NCI-H748 (cell line): ENCODE results near the gene LAMA2.

Experiments used
- DNase-seq: peaks from one replicate; lab custom pipeline; 2025; ENCODE audit not compliant: unreplicated experiment; lab: John Stamatoyannopoulos, UW

The LAMA2 gene

DNA sequence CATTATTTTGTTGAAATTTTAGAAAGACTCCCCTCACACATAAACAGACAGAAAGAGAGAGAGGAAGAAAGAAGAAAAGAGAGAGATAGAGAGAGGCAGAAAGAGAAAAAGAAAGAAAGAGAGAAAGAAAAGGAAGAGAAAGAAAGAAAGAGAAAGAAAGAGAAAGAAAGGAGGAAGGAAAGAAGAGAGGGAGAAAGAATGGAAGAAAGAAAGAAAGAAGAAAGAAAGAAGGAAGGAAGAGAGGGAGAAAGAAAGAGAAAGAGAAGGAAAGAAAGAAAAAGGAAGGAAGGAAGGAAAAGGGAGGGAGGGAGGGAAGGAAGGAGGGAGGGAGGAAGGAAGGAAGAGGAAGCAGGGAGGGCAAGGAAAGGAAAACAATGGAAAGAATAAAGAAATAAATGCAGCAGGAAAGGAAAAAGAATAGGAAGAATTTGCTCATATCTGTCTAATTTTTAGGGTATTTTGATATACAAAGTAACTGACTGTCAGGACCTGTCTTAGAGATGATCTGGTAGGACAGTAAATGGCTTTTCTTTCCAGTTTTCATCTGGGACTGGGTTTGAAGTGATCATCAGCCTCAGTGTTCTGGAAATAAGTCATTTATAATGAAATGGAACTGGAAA is 325.6 kb downstream of the LAMA2 start:
- no peak for DNase-seq

DNA sequence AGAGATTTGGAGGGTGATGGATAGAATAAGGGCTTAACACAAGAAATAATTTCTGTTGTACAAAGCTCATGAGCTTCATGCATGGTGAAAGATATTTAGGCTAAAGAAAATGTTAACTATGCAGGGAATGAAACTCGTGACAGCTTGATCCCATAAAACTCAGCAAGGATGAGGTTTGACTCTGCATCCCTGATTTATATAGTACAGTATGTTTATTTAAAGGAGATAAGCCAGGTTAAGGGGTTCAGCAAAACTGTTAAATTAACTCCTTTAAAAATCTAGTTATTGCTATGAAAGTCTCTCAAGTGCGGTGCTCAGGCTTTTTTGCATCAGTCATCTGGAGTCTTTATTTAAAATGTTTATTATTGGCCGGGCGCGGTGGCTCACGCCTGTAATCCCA is 326.4 kb downstream of the LAMA2 start:
- DNase-seq: no peak

DNA sequence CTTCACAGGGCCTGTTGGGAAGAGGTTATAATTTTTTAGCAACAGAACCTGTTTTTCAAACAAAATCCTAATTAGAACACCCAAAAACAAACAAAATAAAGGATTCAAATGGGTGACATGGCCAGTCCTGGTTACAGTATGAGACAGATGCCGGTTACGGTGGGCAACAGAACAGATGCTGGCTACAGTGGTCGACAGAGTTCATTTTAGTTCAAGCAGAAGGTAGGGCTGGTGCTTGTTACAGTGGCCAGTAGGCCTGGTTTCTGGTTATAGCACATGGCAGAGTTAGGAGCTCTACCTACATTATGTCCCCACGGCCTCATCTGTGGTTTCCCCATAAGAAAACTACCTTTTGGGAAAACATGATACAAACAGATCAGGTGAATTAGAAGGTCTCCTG is 327.7 kb downstream of the LAMA2 start:
- no peak for DNase-seq

DNA sequence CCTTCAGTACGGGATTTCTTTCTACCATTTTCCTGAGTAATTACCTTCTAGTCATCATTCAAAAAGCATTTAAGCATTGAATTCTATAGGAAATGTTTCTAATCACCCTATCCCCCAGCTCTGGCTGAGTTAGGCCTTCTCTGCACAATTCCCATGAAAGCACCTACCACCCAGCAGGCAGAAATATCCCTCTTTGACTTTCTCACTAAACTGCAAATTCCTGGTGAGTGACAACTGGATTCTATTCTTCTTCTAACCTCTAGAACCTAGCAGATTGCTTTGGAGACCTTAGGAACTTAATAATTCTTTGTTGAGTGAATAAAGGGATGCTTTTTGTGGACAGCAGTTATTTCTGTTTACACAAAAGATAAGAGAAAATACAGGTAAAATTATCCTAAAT is 328.7 kb downstream of the LAMA2 start:
- DNase-seq: no peak

DNA sequence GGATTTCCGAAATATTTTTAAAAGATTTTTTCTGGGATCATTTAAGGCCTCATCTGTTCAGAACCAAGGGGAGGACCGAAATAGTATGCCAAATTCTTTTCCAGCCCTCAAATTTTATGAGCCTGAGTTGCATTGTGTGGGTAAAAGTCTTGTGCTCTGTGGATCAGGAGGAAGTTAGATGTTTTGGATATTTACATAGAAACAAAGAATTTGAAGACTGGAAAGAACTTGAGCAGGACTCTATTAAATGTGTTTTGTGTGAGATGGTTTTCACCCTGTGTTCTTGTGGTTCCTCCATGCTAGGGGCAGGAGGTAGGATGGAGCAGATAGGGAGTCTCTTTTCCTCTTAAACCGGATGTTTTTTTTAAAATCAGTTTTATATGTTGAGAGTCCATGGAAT is 329.1 kb downstream of the LAMA2 start:
- DNase-seq: no peak

DNA sequence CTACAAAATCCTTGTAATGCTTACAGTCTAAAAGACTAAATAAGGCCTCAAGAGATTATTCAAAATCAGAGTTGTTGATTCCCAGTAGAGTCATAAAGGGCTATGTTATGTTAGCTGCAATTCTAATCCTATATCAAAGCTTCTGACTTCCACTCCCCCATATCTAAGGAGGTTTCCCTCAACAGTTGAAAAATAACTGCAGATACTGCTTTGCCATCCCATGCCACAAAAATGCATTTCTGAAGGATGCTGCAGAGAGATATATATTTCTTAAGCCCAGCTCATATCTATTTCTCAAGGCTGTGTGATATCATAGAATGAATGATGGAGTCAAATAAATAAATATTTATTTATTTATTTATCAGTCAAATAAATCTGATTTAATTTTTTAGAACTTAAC is 332.3 kb downstream of the LAMA2 start:
- DNase-seq: no peak

DNA sequence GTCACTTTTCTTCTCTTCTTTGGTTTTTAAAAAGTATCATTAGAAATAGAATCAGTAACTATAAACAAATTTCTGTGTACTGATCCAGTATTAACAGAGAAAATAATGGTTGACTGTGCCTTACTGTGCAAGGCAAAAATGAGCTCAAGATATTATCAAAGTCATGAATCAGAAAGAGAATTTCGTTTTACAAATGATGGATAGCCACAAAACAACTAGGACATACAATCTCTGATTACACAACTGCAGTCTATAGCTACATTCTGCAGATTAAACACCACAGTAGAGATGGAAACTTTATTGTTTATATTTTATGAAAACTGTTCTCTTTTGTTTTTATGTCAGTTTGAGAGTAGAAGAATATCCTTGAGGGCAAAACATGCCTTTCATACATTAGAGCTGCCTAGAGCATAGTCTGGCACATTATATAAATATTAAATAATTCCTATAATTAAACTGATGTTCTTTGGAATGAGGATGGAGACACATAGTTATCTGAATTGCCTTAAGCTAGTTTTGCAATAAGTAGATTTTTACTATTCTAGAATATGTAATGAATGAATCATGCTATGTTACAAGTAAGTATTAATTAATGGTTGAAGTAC is 333.1 kb downstream of the LAMA2 start:
- no peak for DNase-seq

DNA sequence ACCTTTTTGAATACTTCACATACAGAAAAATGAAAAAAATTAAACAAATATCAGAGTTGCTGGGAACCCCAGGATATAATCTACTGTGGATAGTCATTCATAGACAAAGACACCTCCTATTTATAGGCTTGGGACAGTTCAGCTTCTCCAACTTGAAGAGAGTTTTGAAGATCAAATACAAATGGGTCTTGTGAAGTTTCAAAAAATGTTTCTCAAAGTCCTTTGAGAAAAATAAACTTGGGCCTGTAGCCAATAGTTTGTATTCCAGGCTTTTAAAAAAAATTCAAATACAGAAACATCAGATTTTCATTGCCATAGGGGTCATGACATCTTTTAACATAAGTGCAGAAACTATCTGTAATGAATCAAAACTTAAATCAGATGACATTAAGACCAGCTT is 334.8 kb downstream of the LAMA2 start:
- DNase-seq: no peak

DNA sequence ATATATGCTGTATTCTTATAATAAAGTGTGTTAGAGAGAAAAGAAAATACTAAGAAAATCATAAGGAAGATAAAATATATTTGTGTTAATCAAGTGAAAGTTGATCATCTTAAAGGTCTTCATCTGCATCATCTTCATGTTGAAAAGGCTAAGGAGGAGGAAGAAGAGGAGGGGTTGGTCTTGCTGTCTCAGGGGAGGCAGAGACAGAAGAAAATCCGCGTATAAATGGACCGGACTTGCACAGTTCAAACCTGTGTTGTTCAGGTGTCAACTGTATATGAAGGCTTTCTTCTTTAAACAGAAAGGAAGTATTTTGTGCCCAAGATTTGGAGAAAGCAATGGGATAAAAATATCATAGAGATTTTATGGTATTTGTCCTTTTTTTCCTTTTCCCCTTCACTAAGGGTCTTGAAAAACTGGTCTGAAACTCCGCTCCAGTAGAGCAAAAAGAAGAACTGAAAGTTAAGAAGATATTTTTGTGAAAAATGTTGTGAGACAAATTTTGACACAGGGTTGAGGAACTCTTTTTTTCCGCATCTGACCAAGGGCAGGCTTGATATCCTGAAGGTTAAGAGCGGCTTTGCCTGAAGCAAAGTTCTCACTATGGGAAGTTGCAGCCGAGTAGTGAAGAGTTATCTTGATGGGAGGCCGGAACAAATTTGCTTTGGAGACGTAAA is 350.7 kb downstream of the LAMA2 start:
- no peak for DNase-seq

DNA sequence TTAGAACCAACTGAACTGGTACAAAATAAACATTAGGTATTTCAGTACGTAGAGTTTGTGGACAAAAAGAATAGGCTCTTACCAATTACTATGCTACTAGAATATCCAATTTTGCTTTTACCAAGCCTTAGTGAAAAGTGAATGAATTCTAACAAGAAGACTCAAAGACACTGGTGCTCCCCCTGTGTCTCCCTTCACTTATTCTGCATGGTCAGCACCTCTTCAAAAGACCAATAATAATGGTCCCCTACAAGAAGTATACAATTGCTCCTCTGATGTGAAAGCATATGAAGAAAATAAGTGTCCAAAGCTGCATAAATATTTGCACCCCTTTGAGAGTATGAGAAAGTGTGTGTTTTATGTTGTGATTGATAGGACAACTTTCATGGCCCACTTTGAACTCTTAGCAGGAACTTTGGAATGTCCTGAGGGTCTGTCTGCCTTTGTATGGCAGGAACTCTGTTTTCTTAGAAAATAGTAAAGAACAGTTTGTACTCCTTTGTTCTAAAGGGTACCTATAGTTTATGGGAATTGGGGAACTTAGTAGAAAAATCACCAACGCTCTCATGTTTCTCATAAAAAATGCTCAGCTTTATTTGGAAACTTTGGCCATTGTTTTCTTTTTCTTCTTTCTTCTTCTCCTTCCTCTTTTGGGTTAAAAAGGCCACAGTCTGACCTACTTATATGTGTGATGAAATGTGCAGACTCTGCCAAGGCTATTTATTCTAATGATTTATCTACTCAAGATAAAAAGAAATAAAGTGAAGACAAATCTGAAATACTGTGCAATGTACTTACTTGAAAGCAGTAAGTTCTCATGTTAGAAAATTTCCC is 352.4 kb downstream of the LAMA2 start:
- DNase-seq: no peak

DNA sequence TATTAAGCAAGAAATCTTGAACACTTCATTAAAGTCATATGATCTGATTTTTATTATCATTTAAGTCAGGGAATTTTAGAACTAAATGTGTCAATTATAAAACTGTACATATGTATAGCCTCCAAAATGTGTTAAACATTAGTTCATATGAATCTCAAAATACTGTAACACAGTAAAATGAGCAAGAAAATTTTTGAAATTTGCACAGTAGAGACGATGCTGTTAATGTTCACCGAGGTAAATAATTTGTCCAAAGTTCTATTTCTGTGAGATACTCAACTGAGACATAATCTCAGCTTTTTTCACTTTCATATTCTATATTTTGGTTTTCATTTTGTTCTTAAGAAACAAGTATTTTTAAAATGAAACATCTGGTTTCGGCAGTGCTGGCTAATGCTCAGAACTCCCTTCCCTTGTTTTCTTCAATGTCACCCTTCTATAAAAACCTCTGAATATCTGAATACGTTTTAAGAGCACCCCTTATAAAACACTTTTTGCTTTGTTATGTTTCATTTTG is 353.1 kb downstream of the LAMA2 start:
- DNase-seq: no peak

DNA sequence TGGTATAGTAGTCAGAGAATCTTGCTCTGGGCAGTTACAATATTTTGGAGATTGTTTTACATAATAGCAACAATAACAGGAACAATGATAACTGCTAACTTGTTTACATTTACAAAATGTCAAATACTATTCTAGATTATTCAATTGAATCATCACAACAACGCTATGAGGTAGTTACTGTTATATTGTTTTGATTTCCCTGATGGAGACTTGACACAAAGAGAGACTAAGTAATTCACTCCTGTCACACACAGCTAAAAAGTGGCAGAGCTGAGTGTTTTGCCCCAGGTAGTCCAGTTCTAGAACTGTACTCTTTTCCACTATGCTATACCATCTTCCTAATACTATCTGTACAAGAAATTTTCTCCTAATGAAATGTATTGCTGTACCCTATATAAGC is 356.1 kb downstream of the LAMA2 start:
- DNase-seq: no peak

DNA sequence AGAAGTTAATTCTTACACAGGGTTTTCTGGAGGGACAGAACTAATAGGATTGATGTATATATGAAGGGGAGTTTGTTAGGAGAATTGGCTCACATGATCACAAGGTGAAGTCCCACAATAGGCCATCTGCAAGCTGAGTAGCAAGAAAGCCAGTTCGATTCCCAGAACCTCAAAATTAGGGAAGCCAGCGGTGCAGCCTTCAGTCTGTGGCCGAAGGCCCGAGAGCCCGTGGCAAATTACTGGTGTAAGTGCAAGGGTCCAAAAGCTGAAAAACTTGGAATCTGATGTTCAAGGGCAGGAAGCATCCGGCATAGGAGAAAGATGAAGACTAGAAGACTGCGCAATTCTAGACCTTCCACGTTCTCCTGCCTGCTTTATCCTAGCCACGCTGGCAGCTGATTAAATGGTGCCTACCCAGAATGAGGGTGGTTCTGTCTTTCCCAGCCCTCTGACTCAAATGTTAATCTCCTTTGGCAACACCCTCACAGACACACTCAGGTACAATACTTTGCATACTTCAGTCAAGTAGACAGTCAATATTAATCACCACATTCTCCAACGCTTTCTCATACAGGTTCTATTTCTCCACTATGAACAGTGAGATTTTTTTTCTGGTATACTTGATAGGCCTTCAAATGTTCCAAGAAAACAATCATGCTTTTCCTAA is 357.0 kb downstream of the LAMA2 start:
- no peak for DNase-seq

DNA sequence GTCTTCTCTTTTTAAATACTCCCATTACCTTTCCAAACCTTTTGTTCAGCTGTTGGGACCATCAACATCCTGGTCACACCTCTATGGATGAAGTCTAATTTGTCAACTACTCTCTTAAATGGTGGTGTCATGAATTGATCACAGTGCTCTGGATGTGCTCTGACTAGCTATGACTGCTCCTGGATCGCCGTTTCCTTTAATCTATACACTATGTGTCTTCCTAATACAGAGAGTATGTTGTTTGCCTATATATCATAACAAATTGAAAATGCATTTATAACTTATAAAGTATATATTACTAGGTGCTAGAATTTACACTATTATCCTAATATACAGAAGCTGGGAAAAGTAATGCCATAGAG is 357.5 kb downstream of the LAMA2 start:
- no peak for DNase-seq

DNA sequence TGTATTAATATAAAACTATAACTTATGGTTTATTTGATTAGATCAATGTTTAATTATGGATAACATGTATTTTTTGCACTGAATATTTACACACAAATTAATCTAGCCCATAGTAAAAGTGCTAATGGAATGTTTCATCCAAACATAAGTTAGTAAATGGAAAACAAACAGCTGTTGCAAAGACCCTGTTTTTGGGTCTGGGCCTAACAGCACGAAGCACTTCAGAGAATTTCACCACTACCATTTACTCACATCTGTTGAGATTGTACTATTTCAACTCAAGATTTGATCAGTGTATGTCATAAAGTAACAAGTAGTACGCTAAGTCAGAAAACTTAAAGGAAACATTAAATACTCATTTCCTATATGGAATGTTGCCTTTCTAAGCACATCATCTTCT is 359.6 kb downstream of the LAMA2 start:
- DNase-seq: no peak

DNA sequence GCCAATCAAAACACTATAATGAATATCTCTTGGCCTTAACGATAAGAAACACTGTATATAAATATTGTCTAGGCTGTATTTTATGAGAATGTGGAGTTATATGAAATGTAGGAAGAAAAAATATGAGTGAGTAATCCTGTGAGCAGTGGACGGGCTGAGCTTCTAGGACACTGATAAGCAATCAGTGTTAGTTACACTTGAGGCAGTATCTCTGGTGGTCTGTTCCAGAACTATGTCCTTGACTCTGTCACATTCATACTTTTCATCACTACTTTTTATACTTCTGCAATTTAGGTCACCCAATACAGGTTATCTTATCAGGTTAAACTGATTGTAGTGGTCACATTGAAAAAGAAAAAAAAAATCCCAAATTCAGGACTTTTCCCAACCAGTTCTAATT is 360.4 kb downstream of the LAMA2 start:
- DNase-seq: no peak

DNA sequence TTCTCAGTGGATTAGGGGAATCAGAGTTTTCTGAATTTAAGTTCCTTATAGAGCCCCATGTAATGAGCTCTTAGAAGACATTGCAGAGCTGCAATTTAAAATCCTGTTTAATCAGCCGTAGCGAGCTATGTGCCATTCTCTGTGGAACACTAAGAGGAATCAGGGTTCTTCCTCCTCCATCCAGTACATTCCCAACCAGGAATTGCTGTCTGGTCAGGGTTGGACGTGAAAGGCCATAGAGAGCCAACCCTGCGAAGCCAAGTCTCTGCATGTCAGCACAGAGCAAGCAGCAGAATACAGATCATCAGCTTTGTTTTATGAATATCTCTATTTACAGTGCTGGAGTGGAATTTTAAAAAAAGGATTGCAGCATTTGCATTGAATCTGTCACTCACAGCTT is 366.0 kb downstream of the LAMA2 start:
- DNase-seq: no peak

DNA sequence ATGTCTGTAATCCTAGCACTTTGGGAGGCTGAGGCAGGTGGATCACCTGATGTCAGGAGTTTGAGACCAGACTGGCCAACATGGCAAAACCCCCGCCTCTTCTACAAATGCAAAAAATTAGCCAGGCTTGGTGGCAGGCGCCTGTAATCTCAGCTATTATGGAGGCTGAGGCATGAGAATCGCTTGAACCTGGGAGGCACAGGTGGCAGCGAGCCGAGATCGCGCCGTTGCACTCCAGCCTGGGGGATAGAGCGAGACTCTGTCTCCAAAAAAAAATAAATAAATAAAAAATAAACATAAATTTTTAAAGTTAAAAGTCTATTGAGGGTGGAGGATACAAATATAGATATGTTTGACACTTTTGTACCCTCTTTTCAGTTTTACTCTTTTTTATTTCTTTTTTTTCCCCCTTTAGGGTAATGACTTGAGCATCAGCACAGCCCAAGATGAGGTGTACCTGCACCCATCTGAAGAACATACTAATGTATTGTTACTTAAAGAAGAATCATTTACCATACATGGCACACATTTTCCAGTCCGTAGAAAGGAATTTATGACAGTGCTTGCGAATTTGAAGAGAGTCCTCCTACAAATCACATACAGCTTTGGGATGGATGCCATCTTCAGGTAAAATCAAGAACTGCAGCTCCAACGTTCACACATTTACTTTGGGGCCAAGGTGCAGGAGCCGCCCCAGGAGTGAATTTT is 368.9 kb downstream of the LAMA2 start:
- DNase-seq: peak; percentile 73

DNA sequence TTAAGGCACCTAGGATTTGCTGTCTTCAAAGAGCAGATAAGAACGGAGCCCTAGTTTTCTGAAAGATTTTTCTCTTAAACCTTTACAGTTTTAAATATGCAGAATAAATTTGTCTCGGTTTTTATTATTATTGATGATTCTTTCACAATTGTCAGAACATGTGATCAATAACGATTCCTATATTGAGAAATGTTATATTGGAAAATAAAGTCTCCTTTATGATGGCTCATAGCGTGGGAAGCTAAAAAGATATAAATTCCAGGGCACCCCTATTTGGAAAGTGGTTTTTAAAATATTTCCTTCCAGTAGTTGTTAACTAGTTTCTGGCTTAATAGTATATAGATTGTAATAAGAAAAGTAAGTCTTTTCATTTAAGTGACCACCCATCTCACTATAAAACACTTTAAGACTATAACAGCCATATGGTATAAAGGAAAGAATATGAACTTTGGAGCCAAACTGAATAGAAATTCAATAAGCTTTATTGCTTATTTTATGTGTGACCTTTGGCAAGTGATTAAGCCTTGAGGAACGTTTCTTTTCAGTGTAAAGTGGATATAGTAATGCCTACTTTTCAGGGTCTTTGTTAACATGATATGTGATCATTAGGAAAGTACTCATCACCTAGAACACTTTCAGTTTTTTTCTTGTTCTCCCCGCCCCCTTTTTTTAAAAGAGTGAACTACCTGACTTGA is 369.6 kb downstream of the LAMA2 start:
- no peak for DNase-seq

DNA sequence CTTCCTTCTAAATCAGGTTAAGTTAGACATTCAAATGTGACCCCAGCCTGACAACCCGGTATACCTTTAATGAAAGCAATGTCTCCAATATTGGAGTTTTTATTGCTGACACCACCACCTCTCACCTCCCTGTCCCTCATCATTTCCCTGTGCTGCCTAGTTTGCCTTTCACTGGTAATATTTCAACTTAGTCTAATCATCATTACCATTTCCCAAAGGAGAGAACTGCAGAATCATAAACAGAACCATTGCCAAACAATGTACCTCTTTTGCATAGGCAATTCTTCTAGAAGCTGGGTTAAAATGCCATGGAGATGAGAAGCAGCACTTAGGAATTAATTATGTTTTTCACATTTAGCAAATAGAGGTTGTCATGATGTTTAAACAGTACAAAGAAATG is 370.3 kb downstream of the LAMA2 start:
- DNase-seq: no peak
